H9 (cell line): ENCODE measurements around the gene MDFIC2. TPM values are rescaled to one million over a fixed set of nuclear protein-coding genes. Genes with fewer than 3 reads are reported as not detected.

Experiments
- DNase-seq: peaks from one replicate; pipeline ENCODE4 v3.0.0-alpha.2; 2017
- H2AFZ ChIP-seq: one replicate; pipeline ENCODE4 v1.6.1; 2013; ENCODE audit warnings: mild to moderate bottlenecking, low read length, control low read depth, moderate library complexity
- H2AK5ac ChIP-seq: 2 replicates; pipeline ENCODE4 v1.6.1; 2013; ENCODE audit warnings: low read length, control low read depth, mixed read lengths; ENCODE audit not compliant: insufficient read length
- H2BK120ac ChIP-seq: one replicate; pipeline ENCODE4 v1.6.1; 2013; ENCODE audit warnings: low read depth, mild to moderate bottlenecking, low read length, control low read depth, inconsistent platforms; ENCODE audit not compliant: poor library complexity, severe bottlenecking
- H2BK12ac ChIP-seq: 2 replicates; pipeline ENCODE4 v1.6.1; 2013; ENCODE audit warnings: low read length, control low read depth, mixed read lengths, low read depth; ENCODE audit not compliant: insufficient read length
- H2BK15ac ChIP-seq: 2 replicates; pipeline ENCODE4 v1.6.1; 2013; ENCODE audit warnings: low read depth, low read length, control low read depth
- H2BK20ac ChIP-seq: one replicate; pipeline ENCODE4 v1.6.1; 2013; ENCODE audit warnings: low read depth, mild to moderate bottlenecking, low read length, control low read depth, inconsistent platforms; ENCODE audit not compliant: poor library complexity, severe bottlenecking
- H2BK5ac ChIP-seq: 2 replicates; pipeline ENCODE4 v1.6.1; 2013; ENCODE audit warnings: low read length, control low read depth, mixed read lengths; ENCODE audit not compliant: insufficient read length
- H3K14ac ChIP-seq: 2 replicates; pipeline ENCODE4 v1.6.1; 2013; ENCODE audit warnings: low read length, control low read depth; ENCODE audit not compliant: insufficient read depth
- H3K18ac ChIP-seq: 2 replicates; pipeline ENCODE4 v1.6.1; 2013; ENCODE audit warnings: low read depth, mild to moderate bottlenecking, mixed read lengths, low read length, control low read depth; ENCODE audit not compliant: insufficient read length
- H3K23ac ChIP-seq: 2 replicates; pipeline ENCODE4 v1.6.1; 2013; ENCODE audit warnings: low read length, control low read depth, mixed read lengths, low read depth; ENCODE audit not compliant: insufficient read length
- H3K23me2 ChIP-seq: 2 replicates; pipeline ENCODE4 v1.6.1; 2013; ENCODE audit warnings: low read depth, mild to moderate bottlenecking, mixed read lengths, low read length, control low read depth; ENCODE audit not compliant: insufficient read length, poor library complexity, severe bottlenecking
- H3K27ac ChIP-seq: 2 replicates; pipeline ENCODE4 v1.5.1; 2013; ENCODE audit warnings: low read length, control low read depth, mixed read lengths, low read depth; ENCODE audit not compliant: insufficient read length
- H3K27me3 ChIP-seq: 2 replicates; pipeline ENCODE4 v1.6.1; 2013; ENCODE audit warnings: low read length, control low read depth, inconsistent platforms; ENCODE audit not compliant: insufficient read depth
- H3K4ac ChIP-seq: 2 replicates; pipeline ENCODE4 v1.6.1; 2013; ENCODE audit warnings: low read depth, mild to moderate bottlenecking, control low read depth, inconsistent platforms, low read length, moderate library complexity
- H3K4me1 ChIP-seq: 2 replicates; pipeline ENCODE4 v1.6.1; 2013; ENCODE audit warnings: low read length, control low read depth, inconsistent platforms; ENCODE audit not compliant: insufficient read depth
- H3K4me2 ChIP-seq: 2 replicates; pipeline ENCODE4 v1.6.1; 2013; ENCODE audit warnings: low read length, control low read depth, mixed read lengths; ENCODE audit not compliant: insufficient read length, insufficient read depth
- H3K56ac ChIP-seq: 2 replicates; pipeline ENCODE4 v1.6.1; 2013; ENCODE audit warnings: low read depth, mild to moderate bottlenecking, mixed read lengths, low read length, control low read depth; ENCODE audit not compliant: insufficient read length
- H3K79me1 ChIP-seq: 2 replicates; pipeline ENCODE4 v1.6.1; 2013; ENCODE audit warnings: low read depth, mild to moderate bottlenecking, moderate library complexity, low read length, control low read depth, inconsistent platforms; ENCODE audit not compliant: insufficient read depth, poor library complexity, severe bottlenecking
- H3K79me2 ChIP-seq: 2 replicates; pipeline ENCODE4 v1.6.1; 2013; ENCODE audit warnings: low read length, control low read depth, inconsistent platforms; ENCODE audit not compliant: insufficient read depth
- H3K9ac ChIP-seq: 2 replicates; pipeline ENCODE4 v1.6.1; 2013; ENCODE audit warnings: low read length, control low read depth, mixed read lengths; ENCODE audit not compliant: insufficient read length; ENCODE audit errors: extremely low read depth
- H3K9me3 ChIP-seq: one replicate; pipeline ENCODE4 v1.6.1; 2013; ENCODE audit warnings: low read depth, low read length, inconsistent platforms; ENCODE audit not compliant: control insufficient read depth
- H3T11ph ChIP-seq: one replicate; pipeline ENCODE4 v1.6.1; 2013; ENCODE audit warnings: mild to moderate bottlenecking, low read length, control low read depth, inconsistent platforms
- H4K20me1 ChIP-seq: one replicate; pipeline ENCODE4 v1.6.1; 2013; ENCODE audit not compliant: control insufficient read depth, insufficient read length, insufficient read depth
- H4K5ac ChIP-seq: 2 replicates; pipeline ENCODE4 v1.6.1; 2013; ENCODE audit warnings: low read depth, mild to moderate bottlenecking, mixed read lengths, low read length, control low read depth; ENCODE audit not compliant: insufficient read length
- H4K8ac ChIP-seq: replicated peaks from 2 replicates; pipeline ENCODE4 v1.6.1; 2013; ENCODE audit warnings: low read length, control low read depth, mixed read lengths, low read depth; ENCODE audit not compliant: insufficient read length
- H4K91ac ChIP-seq: 2 replicates; pipeline ENCODE4 v1.6.1; 2013; ENCODE audit warnings: low read depth, mild to moderate bottlenecking, moderate library complexity, mixed read lengths, low read length, control low read depth; ENCODE audit not compliant: insufficient read length
- H3K27ac Mint-ChIP-seq, 3 experiments: 2 replicates in 2 of 3; 3 replicates in 1 of 3; pipeline ENCODE4 v1.8.0; 2020 to 2021; ENCODE audit warnings: mixed read lengths in 3 of 3, mild to moderate bottlenecking in 1 of 3, moderate library complexity in 1 of 3
- H3K27me3 Mint-ChIP-seq: 2 replicates; pipeline ENCODE4 v1.8.0; 2021; ENCODE audit warnings: low read depth, mild to moderate bottlenecking, moderate library complexity, mixed read lengths
- H3K36me3 Mint-ChIP-seq, 3 experiments: 2 replicates in 2 of 3; 3 replicates in 1 of 3; pipeline ENCODE4 v1.8.0; 2020 to 2021; ENCODE audit warnings: low read depth in 3 of 3, mixed read lengths in 3 of 3; ENCODE audit not compliant: insufficient read depth in 1 of 3
- H3K4me1 Mint-ChIP-seq, 2 experiments: 2 replicates each; pipeline ENCODE4 v1.8.0; 2020; ENCODE audit warnings: mixed read lengths in 2 of 2
- H3K4me3 Mint-ChIP-seq, 2 experiments: 2 replicates in 1 of 2; 3 replicates in 1 of 2; pipeline ENCODE4 v1.8.0; 2020 to 2021; ENCODE audit warnings: mild to moderate bottlenecking in 2 of 2, mixed read lengths in 2 of 2, moderate library complexity in 1 of 2
- H3K9me3 Mint-ChIP-seq, 2 experiments: 2 replicates in 1 of 2; 3 replicates in 1 of 2; pipeline ENCODE4 v1.8.0; 2020; ENCODE audit warnings: mild to moderate bottlenecking in 2 of 2, mixed read lengths in 2 of 2, moderate library complexity in 1 of 2
- WGBS: extraction: QIAGEN DNeasy Blood & Tissue Kit; methylation state at CpG from one replicate; pipeline ENCODE4 v1.1.7; 2013; ENCODE audit warnings: missing lambda C conversion rate, low lambda C conversion rate, mixed read lengths; ENCODE audit not compliant: insufficient read length; ENCODE audit errors: extremely low coverage; 5-methylcytosine and 5-hydroxymethylcytosine counted together
- total RNA-seq: library from RNA; stranded (reverse); gene quantifications from 2 replicates; pipeline ENCODE4 v1.2.1, GENCODE V29; 2021
- TF ChIP-seq, protein P1 (sequence below): fragments of 200-600 bp; sonication (generic); conservative IDR thresholded peaks from 3 replicates; pipeline ENCODE4 v1.8.0; 2021; ENCODE audit warnings: antibody characterized with exemption, mild to moderate bottlenecking

The MDFIC2 gene
- total RNA-seq, 1 experiment from 2014 or later, result not detected

DNA sequence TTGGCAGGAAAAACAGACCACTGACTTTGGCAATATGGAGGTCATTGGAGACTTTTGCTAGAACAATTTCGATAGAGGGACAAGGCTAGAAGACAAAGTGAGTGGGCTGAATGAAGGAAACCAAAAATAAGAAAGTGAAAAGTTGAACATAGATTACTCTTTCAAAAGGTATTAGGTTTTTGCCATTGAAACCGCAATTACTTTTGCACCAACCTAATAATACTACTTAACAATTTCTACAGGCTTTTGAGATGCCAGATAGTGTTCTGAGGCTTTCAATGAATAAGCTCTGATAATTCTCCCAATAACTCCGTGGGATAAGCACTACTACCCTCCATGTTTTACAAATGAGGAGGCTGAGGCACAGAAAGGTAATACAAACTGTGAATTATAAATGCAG is 85.0 kb downstream of the MDFIC2 start:
- no peaks in the 10 kb centered on the region for H3K9me3 Mint-ChIP-seq
- Histone ChIP-seq H3K4me1 (no peaks in the 10 kb centered on the region), H4K8ac (no peak overlapping the region), H2AFZ (no peak overlapping the region), H3K23ac (no peak overlapping the region), H2BK20ac (no peak overlapping the region), H3K9me3 (no peaks in the 10 kb centered on the region), H3K4ac (no peak overlapping the region), H4K20me1 (no peaks in the 10 kb centered on the region), H3K79me2 (no peaks in the 10 kb centered on the region), H3K27ac (no peak overlapping the region), H2BK15ac (no peak overlapping the region), H3K27me3 (no peaks in the 10 kb centered on the region), H2BK12ac (no peak overlapping the region), H3K56ac (no peak overlapping the region), H3K18ac (no peak overlapping the region), H4K5ac (no peak overlapping the region), H3K23me2 (no peaks in the 10 kb centered on the region), H3K14ac (no peak overlapping the region), H2AK5ac (no peak overlapping the region), H3K79me1 (no peaks in the 10 kb centered on the region), H4K91ac (no peak overlapping the region), H3K9ac (no peak overlapping the region), H2BK120ac (no peak overlapping the region), H3K4me2 (no peak overlapping the region), H2BK5ac (no peak overlapping the region), H3T11ph (no peak overlapping the region)
- H3K4me3 Mint-ChIP-seq, result no peak overlapping the region
- no peaks in the 10 kb centered on the region for H3K36me3 Mint-ChIP-seq
- 0 out of 4 replicates have a peak, but pooled peaks cover 0 to 3% of the 10 kb centered on the region in 2 experiments for H3K4me1 Mint-ChIP-seq
- TF ChIP-seq, protein P1, sequence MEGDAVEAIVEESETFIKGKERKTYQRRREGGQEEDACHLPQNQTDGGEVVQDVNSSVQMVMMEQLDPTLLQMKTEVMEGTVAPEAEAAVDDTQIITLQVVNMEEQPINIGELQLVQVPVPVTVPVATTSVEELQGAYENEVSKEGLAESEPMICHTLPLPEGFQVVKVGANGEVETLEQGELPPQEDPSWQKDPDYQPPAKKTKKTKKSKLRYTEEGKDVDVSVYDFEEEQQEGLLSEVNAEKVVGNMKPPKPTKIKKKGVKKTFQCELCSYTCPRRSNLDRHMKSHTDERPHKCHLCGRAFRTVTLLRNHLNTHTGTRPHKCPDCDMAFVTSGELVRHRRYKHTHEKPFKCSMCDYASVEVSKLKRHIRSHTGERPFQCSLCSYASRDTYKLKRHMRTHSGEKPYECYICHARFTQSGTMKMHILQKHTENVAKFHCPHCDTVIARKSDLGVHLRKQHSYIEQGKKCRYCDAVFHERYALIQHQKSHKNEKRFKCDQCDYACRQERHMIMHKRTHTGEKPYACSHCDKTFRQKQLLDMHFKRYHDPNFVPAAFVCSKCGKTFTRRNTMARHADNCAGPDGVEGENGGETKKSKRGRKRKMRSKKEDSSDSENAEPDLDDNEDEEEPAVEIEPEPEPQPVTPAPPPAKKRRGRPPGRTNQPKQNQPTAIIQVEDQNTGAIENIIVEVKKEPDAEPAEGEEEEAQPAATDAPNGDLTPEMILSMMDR, result no peak
- no CpG with 5 or more reads among the region's 3 CpGs for WGBS
- DNase-seq, result no peak
- no peak overlapping the region for H3K27ac Mint-ChIP-seq
- no peaks in the 10 kb centered on the region; the same call in none of the 2 replicates for H3K27me3 Mint-ChIP-seq
